Thyroid gland (tissue), 4 donors: ENCODE data around the gene PCDHGB5. TPM values are rescaled to one million over a fixed set of nuclear protein-coding genes. Genes with fewer than 3 reads are reported as not detected.

Experiments
- total RNA-seq, 4 donors: library from RNA; depleted of rRNA; stranded (reverse); fragments of >200 nt; gene quantifications; one replicate each; pipeline ENCODE4 v1.2.3, GENCODE V29; 2016

The PCDHGB5 gene
- total RNA-seq, 4 donors from 2014 or later = 17.2 to 22.6 (median 20.2) TPM

Other genes with a start within 250 kb of the PCDHGB5 start
- 1 to 10 TPM in 2 of 4 donors, under 1 TPM in 2; 0.13 to 2.4 (median 0.71) TPM for gene PCDHB6, start 247.9 kb upstream of the PCDHGB5 start, total RNA-seq
- gene PCDHB7, start 225.3 kb upstream of the PCDHGB5 start, total RNA-seq = 1 to 10 TPM in 3 of 4 donors, under 1 TPM in 1; 0.67 to 2.8 (median 2.1) TPM
- 1 to 10 TPM in 3 of 4 donors, under 1 TPM in 1; 0.67 to 2.6 (median 1.8) TPM for gene PCDHB8, start 220.2 kb upstream of the PCDHGB5 start, total RNA-seq
- gene PCDHB16, start 215.6 kb upstream of the PCDHGB5 start, total RNA-seq = 1 to 10 TPM; 3.5 to 4.8 (median 4.1) TPM
- 1 to 10 TPM; 2.0 to 3.9 (median 3.0) TPM for gene PCDHB9, start 210.8 kb upstream of the PCDHGB5 start, total RNA-seq
- 1 to 10 TPM; 1.6 to 3.1 (median 2.4) TPM for gene PCDHB10, start 205.6 kb upstream of the PCDHGB5 start, total RNA-seq
- gene PCDHB11, start 198.3 kb upstream of the PCDHGB5 start, total RNA-seq = 1 to 10 TPM; 2.0 to 3.4 (median 2.5) TPM
- gene PCDHB12, start 189.2 kb upstream of the PCDHGB5 start, total RNA-seq = 1 to 10 TPM; 1.1 to 3.6 (median 2.4) TPM
- gene PCDHB13, start 184.0 kb upstream of the PCDHGB5 start, total RNA-seq = 1 to 10 TPM; 4.0 to 7.2 (median 5.2) TPM
- 1 to 10 TPM; 3.5 to 6.5 (median 4.0) TPM for gene PCDHB14, start 174.6 kb upstream of the PCDHGB5 start, total RNA-seq
- gene PCDHB15, start 152.6 kb upstream of the PCDHGB5 start, total RNA-seq = 1 to 10 TPM; 3.8 to 6.8 (median 5.5) TPM
- gene SLC25A2, start 93.9 kb upstream of the PCDHGB5 start, total RNA-seq = 1 to 10 TPM in 2 of 4 donors, not detected in 2; 1.6 to 4.5 TPM
- 10 to 100 TPM; 48.0 to 72.6 (median 60.9) TPM for gene TAF7, start 77.2 kb upstream of the PCDHGB5 start, total RNA-seq
- 1 to 10 TPM in 2 of 4 donors, under 1 TPM in 2; 0.40 to 1.3 (median 0.87) TPM for gene PCDHGA1, start 67.4 kb upstream of the PCDHGB5 start, total RNA-seq
- gene PCDHGA2, start 59.2 kb upstream of the PCDHGB5 start, total RNA-seq = 1 to 10 TPM; 4.3 to 6.4 (median 5.6) TPM
- gene PCDHGA3, start 54.1 kb upstream of the PCDHGB5 start, total RNA-seq = 1 to 10 TPM; 3.0 to 4.7 (median 4.1) TPM
- gene PCDHGB1, start 47.8 kb upstream of the PCDHGB5 start, total RNA-seq = 1 to 10 TPM; 3.9 to 7.5 (median 6.0) TPM
- 1 to 10 TPM; 3.5 to 7.7 (median 4.4) TPM for gene PCDHGA4, start 42.9 kb upstream of the PCDHGB5 start, total RNA-seq
- gene PCDHGB2, start 38.0 kb upstream of the PCDHGB5 start, total RNA-seq = 1 to 10 TPM; 4.4 to 7.6 (median 6.6) TPM
- 1 to 10 TPM; 3.5 to 5.3 (median 4.2) TPM for gene PCDHGA5, start 33.8 kb upstream of the PCDHGB5 start, total RNA-seq
- 1 to 10 TPM; 5.1 to 9.2 (median 5.8) TPM for gene PCDHGB3, start 27.7 kb upstream of the PCDHGB5 start, total RNA-seq
- 1 to 10 TPM; 5.6 to 7.3 (median 5.8) TPM for gene PCDHGA6, start 24.1 kb upstream of the PCDHGB5 start, total RNA-seq
- gene PCDHGA7, start 15.2 kb upstream of the PCDHGB5 start, total RNA-seq = 1 to 10 TPM; 5.1 to 9.8 (median 7.8) TPM
- gene PCDHGB4, start 10.2 kb upstream of the PCDHGB5 start, total RNA-seq = 10 to 100 TPM; 10.4 to 12.5 (median 10.4) TPM
- 1 to 10 TPM; 2.9 to 5.8 (median 4.7) TPM for gene PCDHGA8, start 5.3 kb upstream of the PCDHGB5 start, total RNA-seq
- gene PCDHGA9, start 4.8 kb downstream of the PCDHGB5 start, total RNA-seq = 10 to 100 TPM in 3 of 4 donors, 1 to 10 TPM in 1; 9.7 to 12.1 (median 11.0) TPM
- 10 to 100 TPM in 3 of 4 donors, 1 to 10 TPM in 1; 9.5 to 11.4 (median 10.9) TPM for gene PCDHGB6, start 10.1 kb downstream of the PCDHGB5 start, total RNA-seq
- gene PCDHGA10, start 15.0 kb downstream of the PCDHGB5 start, total RNA-seq = 10 to 100 TPM in 1 of 4 donors, 1 to 10 TPM in 3; 8.7 to 17.1 (median 9.3) TPM
- 10 to 100 TPM in 3 of 4 donors, 1 to 10 TPM in 1; 9.5 to 19.7 (median 11.3) TPM for gene PCDHGB7, start 19.7 kb downstream of the PCDHGB5 start, total RNA-seq
- 1 to 10 TPM; 8.0 to 9.5 (median 8.2) TPM for gene PCDHGA11, start 23.1 kb downstream of the PCDHGB5 start, total RNA-seq
- gene PCDHGA12, start 32.6 kb downstream of the PCDHGB5 start, total RNA-seq = 10 to 100 TPM in 2 of 4 donors, 1 to 10 TPM in 2; 9.4 to 13.5 (median 10.7) TPM
- 10 to 100 TPM; 24.7 to 31.5 (median 27.6) TPM for gene PCDHGC3, start 78.0 kb downstream of the PCDHGB5 start, total RNA-seq
- 10 to 100 TPM in 1 of 4 donors, 1 to 10 TPM in 3; 2.5 to 10.7 (median 4.8) TPM for gene PCDHGC4, start 87.1 kb downstream of the PCDHGB5 start, total RNA-seq
- gene PCDHGC5, start 91.1 kb downstream of the PCDHGB5 start, total RNA-seq = 1 to 10 TPM; 1.8 to 3.4 (median 2.1) TPM
- gene DIAPH1, start 221.1 kb downstream of the PCDHGB5 start, total RNA-seq = 100 to 1,000 TPM in 1 of 4 donors, 10 to 100 TPM in 3; 82.1 to 103 (median 89.7) TPM
- gene HDAC3, start 238.9 kb downstream of the PCDHGB5 start, total RNA-seq = 10 to 100 TPM; 44.2 to 62.7 (median 54.6) TPM
- gene RELL2, start 239.1 kb downstream of the PCDHGB5 start, total RNA-seq = 1 to 10 TPM; 2.4 to 5.7 (median 4.6) TPM